ENCODE results near the gene SLC35F3.

DNA sequence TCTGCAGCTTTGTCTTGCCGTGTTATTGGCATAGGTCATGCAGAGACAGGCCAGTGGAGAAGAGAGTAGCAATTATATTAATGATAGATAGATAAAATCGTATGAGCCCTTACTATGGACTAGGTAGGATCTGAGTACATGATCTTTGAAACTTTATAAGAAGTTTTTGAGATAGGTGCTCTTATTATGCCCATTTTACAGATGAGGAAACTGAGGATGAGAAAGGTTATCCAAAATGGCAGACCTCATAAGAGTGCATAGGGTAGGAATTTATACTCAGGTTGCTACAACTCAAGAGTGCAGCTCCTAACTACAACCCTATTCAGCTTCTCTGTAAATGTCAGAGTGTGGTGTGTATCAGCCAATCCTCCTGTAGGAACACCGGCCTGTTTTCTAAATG, 89.6 kb downstream of the SLC35F3 start:
- TF ChIP-seq, protein P1, sequence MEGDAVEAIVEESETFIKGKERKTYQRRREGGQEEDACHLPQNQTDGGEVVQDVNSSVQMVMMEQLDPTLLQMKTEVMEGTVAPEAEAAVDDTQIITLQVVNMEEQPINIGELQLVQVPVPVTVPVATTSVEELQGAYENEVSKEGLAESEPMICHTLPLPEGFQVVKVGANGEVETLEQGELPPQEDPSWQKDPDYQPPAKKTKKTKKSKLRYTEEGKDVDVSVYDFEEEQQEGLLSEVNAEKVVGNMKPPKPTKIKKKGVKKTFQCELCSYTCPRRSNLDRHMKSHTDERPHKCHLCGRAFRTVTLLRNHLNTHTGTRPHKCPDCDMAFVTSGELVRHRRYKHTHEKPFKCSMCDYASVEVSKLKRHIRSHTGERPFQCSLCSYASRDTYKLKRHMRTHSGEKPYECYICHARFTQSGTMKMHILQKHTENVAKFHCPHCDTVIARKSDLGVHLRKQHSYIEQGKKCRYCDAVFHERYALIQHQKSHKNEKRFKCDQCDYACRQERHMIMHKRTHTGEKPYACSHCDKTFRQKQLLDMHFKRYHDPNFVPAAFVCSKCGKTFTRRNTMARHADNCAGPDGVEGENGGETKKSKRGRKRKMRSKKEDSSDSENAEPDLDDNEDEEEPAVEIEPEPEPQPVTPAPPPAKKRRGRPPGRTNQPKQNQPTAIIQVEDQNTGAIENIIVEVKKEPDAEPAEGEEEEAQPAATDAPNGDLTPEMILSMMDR (IDR thresholded peaks at IDR 0.05), result no peak
- no peak for TF ChIP-seq POLR2A (IDR thresholded peaks at IDR 0.05)
